ENCODE results near the gene BANF1. TPM values are rescaled to one million over a fixed set of nuclear protein-coding genes. Genes with fewer than 3 reads are reported as not detected.
"Not testable (repeated sequence)": the region's sequence is repeated elsewhere in the genome, so short reads cannot be mapped to it uniquely, and the experiment has no call there.

Gene BANF1
- total RNA-seq, 1 donor from 2014 or later: 248 TPM

DNA sequence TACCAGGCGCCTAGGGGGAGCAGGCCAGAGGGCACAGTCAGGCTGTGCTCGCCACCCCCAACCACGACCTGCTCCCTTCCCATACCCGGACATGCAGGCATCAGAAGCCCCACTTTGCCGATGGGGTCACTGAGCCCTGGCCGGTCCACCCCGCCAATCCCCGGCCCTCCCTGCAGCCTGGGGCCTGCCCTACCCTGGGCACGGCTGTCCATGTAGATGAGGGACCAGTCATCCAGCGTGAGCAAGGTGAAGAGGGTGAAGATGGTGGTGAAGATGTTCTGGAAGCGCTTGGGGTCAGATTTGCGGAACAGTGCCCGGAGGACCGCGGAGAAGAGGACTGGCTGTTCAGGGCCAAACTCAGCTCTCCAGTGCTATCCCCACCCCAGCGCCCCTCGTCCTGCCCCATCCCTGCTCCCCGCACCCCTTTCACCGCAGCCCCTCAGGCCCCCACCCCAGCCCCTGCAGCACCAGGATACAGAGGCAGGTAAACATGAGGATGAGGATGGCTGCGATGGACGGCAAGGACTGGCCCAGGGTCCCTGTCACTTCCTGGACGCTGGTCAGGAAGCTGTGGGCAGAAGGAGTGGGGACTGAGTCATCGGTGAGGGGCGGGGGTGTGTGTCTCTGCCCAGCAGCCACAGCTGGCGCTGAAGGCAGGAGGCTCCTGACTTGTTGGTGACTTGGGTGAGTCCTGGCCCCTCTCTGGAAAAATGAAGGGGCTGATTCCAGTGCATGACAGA lies 18.5 kb downstream of the BANF1 start:
- intact Hi-C loops (cut with DNase I): no loop called here
- ATAC-seq: no peak
- DNase-seq (ENCODE audit: missing footprints): no peak

DNA sequence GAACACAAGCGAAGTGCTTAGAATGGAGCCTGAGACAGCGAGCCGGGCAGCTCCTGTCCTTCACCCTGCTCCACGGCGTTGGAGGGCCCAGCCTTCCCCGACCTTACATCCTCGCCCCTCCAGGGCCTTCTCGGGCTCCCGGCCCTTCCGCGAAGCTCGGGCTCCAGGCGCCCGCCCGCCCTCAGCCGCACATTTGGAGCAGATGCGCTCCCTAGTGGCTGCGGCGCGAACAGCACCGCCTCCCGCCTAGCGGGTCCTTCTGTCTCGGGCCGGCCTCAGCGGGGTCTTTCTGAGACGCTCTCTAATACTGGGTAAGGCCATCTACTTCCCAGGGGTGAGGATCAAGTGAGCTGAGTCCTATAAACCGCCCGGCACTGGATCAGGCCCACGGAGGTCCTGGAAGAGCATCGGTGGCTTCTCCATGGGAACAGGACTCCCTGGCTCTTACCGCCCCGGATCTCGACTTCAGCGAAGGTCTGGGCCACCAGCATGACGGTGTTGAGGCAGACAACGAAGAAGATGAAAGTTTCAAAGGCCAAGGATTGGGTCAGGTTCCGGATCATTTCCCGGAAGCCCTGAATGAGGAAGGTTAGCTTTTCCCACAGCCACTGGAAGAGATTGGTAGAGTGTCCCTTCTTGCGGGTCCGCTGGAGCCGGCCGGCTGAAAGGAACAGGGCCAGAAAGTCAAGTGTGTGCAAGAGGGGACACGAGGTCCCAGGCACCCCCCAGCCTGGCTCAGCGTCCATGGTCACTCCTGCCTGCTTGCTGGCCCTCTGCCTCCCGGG lies 20.3 kb downstream of the BANF1 start:
- intact Hi-C loops (cut with DNase I): no loop called here
- DNase-seq (ENCODE audit: missing footprints) (peak; percentile 82), ATAC-seq (peak; percentile 72)

DNA sequence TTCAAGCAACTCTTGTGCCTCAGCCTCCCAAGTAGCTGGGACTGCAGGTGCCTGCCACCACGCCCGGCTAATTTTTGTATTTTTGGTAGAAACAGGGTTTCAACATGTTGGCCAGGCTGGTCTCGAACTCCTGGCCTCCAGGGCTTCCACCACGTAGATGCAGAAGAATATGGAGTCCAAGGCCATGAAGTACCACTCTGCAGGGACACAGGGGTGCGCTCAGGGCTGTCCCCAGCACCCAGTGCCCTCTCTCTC lies 20.8 kb downstream of the BANF1 start:
- ATAC-seq; intact Hi-C loops (cut with DNase I); DNase-seq (ENCODE audit: missing footprints): not testable (repeated sequence)

GRCh38 chr11:66026017-66026529 lies 23.8 kb downstream of the BANF1 start, which contains the start of gene CATSPER1:
Gene CATSPER1 (minus strand): TSS chr11:66026479. CDS start chr11:66026379, 100 bp downstream.
- intact Hi-C loops (cut with DNase I): no loop called here
- no peak for ATAC-seq

DNA sequence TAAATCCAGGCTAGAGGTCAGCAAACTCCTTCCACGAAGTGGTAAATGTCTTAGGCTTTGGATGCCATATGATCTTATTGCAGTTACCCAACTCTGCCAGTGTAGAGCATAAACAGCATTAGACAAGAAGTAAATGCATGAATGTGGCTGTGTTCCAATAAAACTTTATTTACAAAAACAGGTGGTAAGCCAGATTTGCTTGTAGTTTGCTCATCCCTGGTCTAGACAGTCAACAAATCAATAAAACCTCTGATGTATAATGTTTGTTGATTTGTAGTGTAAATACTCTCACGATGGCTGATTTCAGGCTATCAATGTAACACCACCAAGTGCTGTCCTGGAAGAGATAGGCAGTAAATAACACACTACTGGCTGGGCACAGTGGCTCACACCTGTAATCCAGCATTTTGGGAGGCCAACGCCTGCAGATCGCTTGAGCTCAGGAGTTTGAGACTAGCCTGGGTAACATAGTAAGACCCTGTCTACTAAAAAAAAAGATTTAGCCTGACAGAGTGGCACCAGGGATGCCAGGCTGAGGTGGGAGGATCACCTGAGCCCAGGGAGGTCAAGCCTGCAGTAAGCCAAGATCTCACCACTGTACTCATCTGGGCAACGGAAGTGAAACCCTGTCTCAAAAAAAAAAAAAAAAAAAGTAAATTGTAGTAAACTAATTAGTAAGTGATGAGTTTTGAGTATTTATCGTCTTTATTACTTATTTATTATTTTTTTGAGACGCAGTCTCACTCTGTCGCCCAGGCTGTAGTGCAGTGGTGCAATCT lies 30.8 kb downstream of the BANF1 start:
- intact Hi-C loops (cut with DNase I): no loop called here
- ATAC-seq: no peak
- no peak for DNase-seq (ENCODE audit: missing footprints)

More at GRCh38 chr11:66026017-66026529, 23.8 kb downstream of the BANF1 start, which contains the start of gene CATSPER1:
- no peak for DNase-seq (ENCODE audit: missing footprints)

- DNase-seq (ENCODE audit: missing footprints) (no peak), ATAC-seq (peak; percentile 39)
- intact Hi-C loops (cut with DNase I): no loop called here
Measured at GRCh38 chr11:66035653-66036333, 33.5 kb downstream of the BANF1 start.

- intact Hi-C loops (cut with DNase I): no loop called here
- ATAC-seq (no peak), DNase-seq (ENCODE audit: missing footprints) (no peak)
Measured at GRCh38 chr11:66036334-66036710, 34.0 kb downstream of the BANF1 start.

GRCh38 chr11:66037327-66037726 lies 35.0 kb downstream of the BANF1 start:
- DNase-seq (ENCODE audit: missing footprints) (no peak), ATAC-seq (no peak)
- intact Hi-C loops (cut with DNase I): no loop called here

DNA sequence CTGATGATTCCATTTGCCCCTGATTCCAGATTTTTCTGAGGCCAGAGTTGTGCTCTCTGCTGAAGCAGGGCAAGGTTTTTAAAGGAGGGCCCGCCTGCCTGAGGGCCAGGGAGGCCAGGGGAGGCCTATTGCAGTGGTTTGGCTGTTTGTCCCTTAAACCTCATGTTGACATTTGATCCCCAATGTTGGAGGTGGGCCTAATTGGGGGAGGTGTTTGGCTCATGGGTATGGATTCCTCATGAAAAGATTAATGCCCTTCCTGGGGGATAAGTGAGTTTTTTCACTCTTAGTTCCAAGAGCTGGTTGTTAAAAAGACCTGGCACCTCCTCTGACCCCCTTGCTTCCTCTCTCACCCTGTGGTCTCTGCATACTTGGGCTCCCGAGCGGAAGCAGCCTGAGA lies 37.5 kb downstream of the BANF1 start:
- no peak for ATAC-seq
- no peak for DNase-seq (ENCODE audit: missing footprints)
- intact Hi-C loops (cut with DNase I): no loop called here

- intact Hi-C loops (cut with DNase I): no loop called here
- DNase-seq (ENCODE audit: missing footprints) (no peak), ATAC-seq (no peak)
Measured at GRCh38 chr11:66042227-66042995, 40.1 kb downstream of the BANF1 start.

DNA sequence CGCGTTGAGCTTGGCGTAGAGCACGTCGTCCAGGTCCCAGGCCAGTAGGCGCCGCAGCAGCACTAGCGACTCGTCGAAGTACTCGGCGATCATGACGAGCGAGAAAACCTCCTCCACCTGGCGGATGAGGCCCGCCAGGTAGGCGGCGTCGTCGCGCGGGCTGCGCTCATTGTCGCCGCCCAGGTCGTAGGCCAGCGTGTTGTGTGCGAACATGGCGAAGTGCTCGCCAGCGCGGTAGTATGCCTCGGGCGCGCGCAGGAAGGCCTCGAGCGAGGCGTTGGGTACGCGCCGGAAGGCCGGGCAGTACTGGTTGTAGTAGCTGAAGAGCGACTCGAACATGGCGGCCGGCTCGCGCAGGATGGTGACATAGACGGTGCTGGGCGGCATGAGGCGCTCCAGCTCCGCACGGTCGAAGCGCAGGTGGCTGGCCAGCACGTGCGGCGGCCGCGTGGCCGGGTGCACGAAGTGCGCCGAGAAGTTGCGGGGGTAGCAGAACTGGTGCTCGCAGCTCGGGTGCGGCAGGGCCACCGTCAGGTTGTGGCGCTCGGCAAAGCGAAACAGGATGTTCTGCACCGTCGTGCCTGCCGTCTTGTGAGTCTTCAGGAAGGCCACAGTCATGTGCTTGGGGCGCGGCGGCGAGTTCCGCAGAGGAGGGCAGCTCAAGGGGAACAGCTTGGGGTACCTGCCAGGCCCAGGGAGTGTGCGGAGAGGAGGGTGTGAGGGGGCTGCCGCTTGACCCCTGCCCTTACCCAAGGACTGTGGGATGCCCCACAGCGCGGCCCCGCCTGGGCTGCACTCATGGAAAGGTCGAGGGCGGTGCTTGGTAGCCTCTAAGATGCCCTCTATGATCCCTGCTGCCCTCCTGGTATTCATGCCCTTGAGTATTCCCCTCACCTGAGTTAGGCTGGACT lies 40.9 kb downstream of the BANF1 start:
- no peak for ATAC-seq
- intact Hi-C loops (cut with DNase I): no loop called here
- DNase-seq (ENCODE audit: missing footprints): no peak

- ATAC-seq (no peak), DNase-seq (ENCODE audit: missing footprints) (no peak)
- intact Hi-C loops (cut with DNase I): no loop called here
Measured at GRCh38 chr11:66044757-66045156, 42.5 kb downstream of the BANF1 start.

DNA sequence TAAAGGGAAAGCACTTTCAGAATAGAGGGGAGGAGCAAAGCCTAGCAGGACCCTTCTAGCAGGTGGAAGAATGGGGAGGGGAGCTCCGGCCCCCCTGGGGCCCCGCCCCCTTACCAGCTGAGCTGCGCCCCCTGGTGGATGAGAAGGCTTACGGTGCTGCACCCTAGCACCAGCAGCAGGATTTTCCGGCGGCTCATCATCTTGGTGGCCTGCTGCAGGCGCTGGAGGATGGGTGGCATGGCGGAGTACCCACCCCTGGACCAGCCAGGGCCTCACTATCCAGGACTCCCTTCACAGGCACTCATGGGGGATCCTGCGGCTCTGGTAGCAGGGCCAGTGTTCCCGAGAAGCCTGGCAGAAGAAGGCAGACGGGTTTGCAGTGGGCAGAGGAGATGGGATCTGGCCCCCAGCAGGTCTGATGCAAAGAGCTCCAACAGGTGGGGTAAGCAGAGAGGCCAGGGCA lies 42.9 kb downstream of the BANF1 start:
- peak; percentile 87 for DNase-seq (ENCODE audit: missing footprints)
- peak; percentile 72 for ATAC-seq
- intact Hi-C loops (cut with DNase I): no loop called here

- no peak for ATAC-seq
- intact Hi-C loops (cut with DNase I): no loop called here
- no peak for DNase-seq (ENCODE audit: missing footprints)
Measured at GRCh38 chr11:66046901-66047300, 44.6 kb downstream of the BANF1 start.

DNA sequence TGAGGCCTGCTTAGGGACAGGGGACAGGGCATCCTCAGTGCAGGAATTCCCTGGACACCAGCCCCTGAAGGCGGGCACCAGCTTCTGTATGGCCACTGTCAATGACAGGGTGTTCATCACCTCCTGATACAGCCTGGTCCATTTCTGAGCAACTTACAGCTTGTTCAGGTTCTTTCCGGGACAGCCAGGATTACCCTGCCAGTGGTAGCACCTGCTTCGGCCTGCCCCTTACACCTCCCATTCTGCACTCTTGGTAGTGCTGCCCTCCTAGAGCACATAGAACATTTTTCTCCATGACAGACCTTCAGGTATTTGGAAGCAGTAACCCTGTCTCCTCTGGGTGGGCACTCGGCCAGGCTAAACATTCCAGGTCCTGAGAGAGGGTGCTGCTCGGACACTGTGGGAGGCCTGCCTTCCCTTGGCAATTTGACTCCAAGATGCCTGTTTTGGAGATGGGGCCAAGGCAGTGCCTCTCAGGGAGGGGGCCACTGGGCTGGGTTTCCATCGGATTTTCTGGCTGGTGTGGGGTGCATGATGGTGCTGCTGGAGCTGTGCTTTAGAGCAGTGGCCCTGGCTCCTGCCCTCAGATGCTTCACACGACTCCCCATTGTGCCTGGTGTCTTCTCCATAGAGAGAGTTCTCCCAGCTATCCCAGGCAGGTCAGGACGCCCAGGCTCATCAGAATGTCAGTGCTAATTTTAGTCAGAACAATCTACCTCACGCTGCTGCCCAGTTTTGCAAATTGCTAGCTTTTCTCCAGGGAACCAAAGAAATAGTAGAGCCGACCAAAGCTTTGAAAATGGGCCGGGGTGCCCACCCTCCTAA lies 45.5 kb downstream of the BANF1 start:
- no peak for ATAC-seq
- intact Hi-C loops (cut with DNase I): no loop called here

DNA sequence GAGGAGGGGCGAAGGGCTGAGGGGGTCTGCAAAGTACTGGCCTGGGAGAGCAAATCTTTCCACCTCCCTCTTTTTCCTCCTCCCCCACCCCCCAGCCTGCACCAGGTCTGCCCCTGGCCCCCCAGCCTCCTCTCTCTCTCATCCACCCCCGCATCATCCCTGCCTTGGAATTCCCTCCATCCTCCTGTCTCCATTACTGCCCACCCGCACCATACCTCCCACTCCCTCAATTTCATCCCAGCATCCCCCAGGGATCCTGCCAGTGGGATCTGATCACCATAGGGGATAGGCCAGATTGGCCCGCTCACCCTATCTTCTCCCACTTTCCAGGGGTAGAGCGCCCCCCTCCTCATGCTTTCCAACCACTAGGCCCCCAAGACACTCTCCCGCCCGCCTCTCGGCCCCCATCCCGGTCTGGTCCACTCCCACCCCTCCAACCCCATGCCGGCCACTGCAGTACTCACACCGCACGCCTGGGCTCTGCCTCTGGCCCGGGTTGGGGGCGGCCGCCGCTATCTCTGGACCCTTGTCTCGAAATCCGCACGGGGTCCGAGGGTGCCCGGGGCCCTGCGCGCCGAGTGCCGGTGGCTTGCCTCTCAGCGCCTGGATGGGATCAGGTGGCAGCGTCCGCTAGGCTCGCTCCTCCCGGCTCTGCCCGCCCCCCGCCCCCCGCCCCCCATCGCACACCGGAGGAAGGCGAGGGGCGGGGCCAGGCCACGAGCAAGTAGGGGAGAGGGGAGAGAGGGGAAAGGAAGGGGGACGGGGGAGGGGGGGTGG lies 46.4 kb downstream of the BANF1 start, which contains the start of gene GAL3ST3:
GAL3ST3 (minus strand) TSS at position 615 of the 777 bp plus-strand sequence. CDS start 3,746 bp downstream, outside the sequence.
- DNase-seq (ENCODE audit: missing footprints) (no peak), ATAC-seq (no peak)

More for the DNA sequence above, 45.5 kb downstream of the BANF1 start:
- no peak for DNase-seq (ENCODE audit: missing footprints)

More for the DNA sequence above, 46.4 kb downstream of the BANF1 start, which contains the start of gene GAL3ST3:
- intact Hi-C loops (cut with DNase I): no loop called here

Data from Right ventricle myocardium inferior (tissue), 1 donor.